HCT116 (cell line): ENCODE measurements around the gene LAMTOR4.

Source experiments
- ATF3 ChIP-seq: IDR thresholded peaks from 2 replicates; pipeline ENCODE4 v1.6.1; 2012
- ELF1 ChIP-seq: IDR thresholded peaks from 2 replicates; pipeline ENCODE4 v1.6.1; 2012; ENCODE audit warnings: low read depth, borderline replicate concordance
- MAX ChIP-seq: IDR thresholded peaks from 2 replicates; pipeline ENCODE4 v1.6.1; 2012

DNA sequence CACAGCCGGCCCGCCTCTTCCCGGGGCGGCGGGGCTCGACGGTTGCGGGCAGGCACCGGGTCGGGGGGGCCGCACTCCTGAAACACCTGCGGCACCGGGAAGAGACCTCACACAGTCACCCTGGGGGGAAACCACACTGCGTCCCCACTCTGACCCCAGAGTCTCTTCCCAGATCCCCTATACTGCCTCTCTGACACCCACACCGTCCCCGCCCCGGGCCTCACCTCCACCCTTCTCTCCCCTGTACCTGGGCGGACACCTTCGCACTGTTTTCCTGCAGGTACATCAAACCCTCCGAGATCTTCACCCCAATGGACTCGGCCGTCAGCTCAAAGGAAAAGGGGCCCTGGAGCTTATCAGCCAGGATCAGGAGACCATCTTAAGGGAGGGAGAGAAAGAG, 23.1 kb downstream of the LAMTOR4 start:
- TF ChIP-seq ELF1: no peak
- TF ChIP-seq ATF3: no peak
- TF ChIP-seq MAX: no peak
